Measurements from ENCODE around the gene GLI3. TPM values are rescaled to one million over a fixed set of nuclear protein-coding genes. Genes with fewer than 3 reads are reported as not detected.

GLI3 gene
- polyA plus RNA-seq, 1 of the 3 experiments (the other 2 are of a cell fraction) = 0.08 TPM

- H3K36me3 ChIP-seq (replicated peaks in 1 of 2; ENCODE audit: control insufficient read depth in 1 of 2, insufficient read depth in 2 of 2, low read length in 1 of 2) = no peaks in the 10 kb centered on the region
- ChIA-PET CTCF (no interaction called here), POLR2A (interaction anchor here (0.6 kb wide), 1 partner anchor 24 kb away, joined by 3 read pairs; no protein-coding TSS in a partner anchor)
- no peak overlapping the region for H3K4me3 ChIP-seq (ENCODE audit: low read depth in 2 of 2, low read length in 1 of 2)
- no peaks in the 10 kb centered on the region for H3K79me2 ChIP-seq (ENCODE audit: insufficient read depth)
- H2AFZ ChIP-seq (ENCODE audit: low read depth) = no peak overlapping the region
- no peaks in the 10 kb centered on the region for H3K9me3 ChIP-seq
- DNase-seq = no peak
- TF ChIP-seq RAD21 (IDR thresholded peaks at IDR 0.05; ENCODE audit: low read length) = no peak
- no peak overlapping the region for H3K4me2 ChIP-seq
- H3K27me3 ChIP-seq (ENCODE audit: insufficient read depth) = peaks cover 72% of the 10 kb centered on the region
- WGBS (ENCODE audit: low lambda C conversion rate) = 12% methylated on average over 9 of the region's 9 CpGs
- H3K9me2 ChIP-seq = no peaks in the 10 kb centered on the region
- no peaks in the 10 kb centered on the region for H3K4me1 ChIP-seq (ENCODE audit: control insufficient read depth in 1 of 2, insufficient read depth in 2 of 2, low read depth in 1 of 2, low read length in 1 of 2)
- H4K20me1 ChIP-seq (ENCODE audit: insufficient read depth) = no peaks in the 10 kb centered on the region; the same call in 1 of the 2 replicates
- no peak overlapping the region for H3K9ac ChIP-seq
- no peak overlapping the region for H3K27ac ChIP-seq (ENCODE audit: low read depth in 2 of 2, low read length in 1 of 2)
- H3F3A ChIP-seq (replicated peaks; ENCODE audit: insufficient read depth) = no peaks in the 10 kb centered on the region
These were observed 82.8 kb downstream of the GLI3 start for GRCh38 chr7:42154173-42154572.

- Histone ChIP-seq H4K20me1 (ENCODE audit: insufficient read depth) (no peaks in the 10 kb centered on the region), H3K4me2 (no peak overlapping the region), H2AFZ (ENCODE audit: low read depth) (no peak overlapping the region), H3K9me3 (no peaks in the 10 kb centered on the region), H3K27me3 (ENCODE audit: insufficient read depth) (peaks cover 76% of the 10 kb centered on the region), H3K9ac (no peak overlapping the region), H3K27ac (ENCODE audit: low read depth in 2 of 2, low read length in 1 of 2) (no peak overlapping the region), H3K79me2 (ENCODE audit: insufficient read depth) (no peaks in the 10 kb centered on the region), H3K9me2 (no peaks in the 10 kb centered on the region), H3K36me3 (replicated peaks in 1 of 2; ENCODE audit: control insufficient read depth in 1 of 2, insufficient read depth in 2 of 2, low read length in 1 of 2) (no peaks in the 10 kb centered on the region), H3K4me3 (ENCODE audit: low read depth in 2 of 2, low read length in 1 of 2) (no peak overlapping the region), H3K4me1 (ENCODE audit: control insufficient read depth in 1 of 2, insufficient read depth in 2 of 2, low read depth in 1 of 2, low read length in 1 of 2) (no peaks in the 10 kb centered on the region), H3F3A (replicated peaks; ENCODE audit: insufficient read depth) (no peaks in the 10 kb centered on the region)
- WGBS (ENCODE audit: low lambda C conversion rate) = 19% methylated on average over 11 of the region's 11 CpGs
- ChIA-PET CTCF (interaction anchor here (1.0 kb wide), 1 partner anchor 211 kb away, joined by 3 read pairs; no protein-coding TSS in a partner anchor), POLR2A (no interaction called here)
- DNase-seq = no peak
- no peak for TF ChIP-seq SIN3A (IDR thresholded peaks at IDR 0.05; ENCODE audit: borderline replicate concordance, low read depth, low read length)
- TF ChIP-seq MXI1 (IDR thresholded peaks at IDR 0.05; ENCODE audit: low read depth, low read length) = no peak
These were observed 84.4 kb downstream of the GLI3 start for GRCh38 chr7:42152329-42153205.

GRCh38 chr7:42151309-42151708 lies 85.7 kb downstream of the GLI3 start:
- ChIA-PET POLR2A (no interaction called here), CTCF (no interaction called here)
- TF ChIP-seq ELF1 (IDR thresholded peaks at IDR 0.05) (no peak), TAF1 (IDR thresholded peaks at IDR 0.05; ENCODE audit: borderline replicate concordance, low read depth, low read length) (no peak), FOSL2 (IDR thresholded peaks at IDR 0.05; ENCODE audit: borderline replicate concordance, low read depth) (no peak), NRF1 (IDR thresholded peaks at IDR 0.05; ENCODE audit: low read depth, low read length) (no peak), ZBTB33 (IDR thresholded peaks at IDR 0.05; ENCODE audit: borderline replicate concordance, low read depth) (no peak), RAD21 (IDR thresholded peaks at IDR 0.05; ENCODE audit: low read length) (no peak), RXRA (IDR thresholded peaks at IDR 0.05; ENCODE audit: borderline replicate concordance, low read depth) (no peak), EP300 (IDR thresholded peaks at IDR 0.05; ENCODE audit: borderline replicate concordance in 1 of 2, low read depth in 1 of 2, low read length in 1 of 2) (no peak), MAX (IDR thresholded peaks at IDR 0.05; ENCODE audit: low read depth) (no peak), RCOR1 (IDR thresholded peaks at IDR 0.05; ENCODE audit: low read length) (no peak), CHD2 (IDR thresholded peaks at IDR 0.05; ENCODE audit: low read length, partially characterized antibody) (no peak), USF2 (IDR thresholded peaks at IDR 0.05; ENCODE audit: borderline replicate concordance, low read depth, low read length) (no peak), MEF2A (IDR thresholded peaks at IDR 0.05; ENCODE audit: borderline replicate concordance, low read depth) (no peak)
- Histone ChIP-seq H3K9ac (no peak overlapping the region), H3K36me3 (replicated peaks in 1 of 2; ENCODE audit: control insufficient read depth in 1 of 2, insufficient read depth in 2 of 2, low read length in 1 of 2) (no peaks in the 10 kb centered on the region), H3K4me1 (ENCODE audit: control insufficient read depth in 1 of 2, insufficient read depth in 2 of 2, low read depth in 1 of 2, low read length in 1 of 2) (no peaks in the 10 kb centered on the region), H3F3A (replicated peaks; ENCODE audit: insufficient read depth) (no peaks in the 10 kb centered on the region), H3K4me3 (ENCODE audit: low read depth in 2 of 2, low read length in 1 of 2) (no peak overlapping the region), H3K27me3 (ENCODE audit: insufficient read depth) (peaks cover 83% of the 10 kb centered on the region), H3K27ac (ENCODE audit: low read depth in 2 of 2, low read length in 1 of 2) (no peak overlapping the region), H3K9me3 (no peaks in the 10 kb centered on the region), H4K20me1 (ENCODE audit: insufficient read depth) (no peaks in the 10 kb centered on the region), H3K79me2 (ENCODE audit: insufficient read depth) (no peaks in the 10 kb centered on the region), H3K9me2 (no peaks in the 10 kb centered on the region), H3K4me2 (no peak overlapping the region), H2AFZ (ENCODE audit: low read depth) (no peak overlapping the region)
- 8% methylated on average over 7 of the region's 7 CpGs for WGBS (ENCODE audit: low lambda C conversion rate)
- no peak for DNase-seq

Data from SK-N-SH (cell line).